ENCODE measurements around the gene TBC1D10A. TPM values are rescaled to one million over a fixed set of nuclear protein-coding genes. Genes with fewer than 3 reads are reported as not detected.

TBC1D10A gene
- total RNA-seq, 1 donor from 2014 or later, result 12.6 TPM

- H3K27ac Mint-ChIP-seq (ENCODE audit: unreplicated experiment), result no peak overlapping the region
- H3K4me3 Mint-ChIP-seq (ENCODE audit: unreplicated experiment), result no peak overlapping the region
Observed at GRCh38 chr22:30283342-30283741, 43.4 kb downstream of the TBC1D10A start.

GRCh38 chr22:30282616-30283046 lies 44.1 kb downstream of the TBC1D10A start:
- Mint-ChIP-seq H3K27me3 (ENCODE audit: unreplicated experiment) (no peaks in the 10 kb centered on the region), H3K4me3 (ENCODE audit: unreplicated experiment) (no peak overlapping the region), H3K27ac (ENCODE audit: unreplicated experiment) (no peak overlapping the region), H3K4me1 (ENCODE audit: unreplicated experiment) (peaks cover 11% of the 10 kb centered on the region), H3K9me3 (ENCODE audit: unreplicated experiment) (no peaks in the 10 kb centered on the region), H3K36me3 (ENCODE audit: unreplicated experiment) (peaks cover 12% of the 10 kb centered on the region)
- no peak for DNase-seq (ENCODE audit: extremely low spot score, unreplicated experiment)
- no peak for TF ChIP-seq CTCF (IDR thresholded peaks at IDR 0.05)

More at GRCh38 chr22:30283342-30283741, 43.4 kb downstream of the TBC1D10A start:
- Mint-ChIP-seq H3K9me3 (ENCODE audit: unreplicated experiment) (no peaks in the 10 kb centered on the region), H3K4me1 (ENCODE audit: unreplicated experiment) (peaks cover 10% of the 10 kb centered on the region), H3K36me3 (ENCODE audit: unreplicated experiment) (peaks cover 12% of the 10 kb centered on the region), H3K27me3 (ENCODE audit: unreplicated experiment) (no peaks in the 10 kb centered on the region)
- DNase-seq (ENCODE audit: extremely low spot score, unreplicated experiment), result no peak
- no peak for TF ChIP-seq CTCF (IDR thresholded peaks at IDR 0.05)

- no peak for DNase-seq (ENCODE audit: extremely low spot score, unreplicated experiment)
- H3K4me3 Mint-ChIP-seq (ENCODE audit: unreplicated experiment), result no peak overlapping the region
Observed at GRCh38 chr22:30280505-30280904, 46.2 kb downstream of the TBC1D10A start.

GRCh38 chr22:30279932-30280331 lies 46.8 kb downstream of the TBC1D10A start:
- Mint-ChIP-seq H3K9me3 (ENCODE audit: unreplicated experiment) (no peaks in the 10 kb centered on the region), H3K27me3 (ENCODE audit: unreplicated experiment) (no peaks in the 10 kb centered on the region), H3K27ac (ENCODE audit: unreplicated experiment) (no peak overlapping the region), H3K36me3 (ENCODE audit: unreplicated experiment) (peaks cover 10% of the 10 kb centered on the region), H3K4me1 (ENCODE audit: unreplicated experiment) (peaks cover 15% of the 10 kb centered on the region), H3K4me3 (ENCODE audit: unreplicated experiment) (no peak overlapping the region)
- DNase-seq (ENCODE audit: extremely low spot score, unreplicated experiment), result no peak
- no peak for TF ChIP-seq CTCF (IDR thresholded peaks at IDR 0.05)

More at GRCh38 chr22:30280505-30280904, 46.2 kb downstream of the TBC1D10A start:
- Mint-ChIP-seq H3K9me3 (ENCODE audit: unreplicated experiment) (no peaks in the 10 kb centered on the region), H3K27me3 (ENCODE audit: unreplicated experiment) (no peaks in the 10 kb centered on the region), H3K4me1 (ENCODE audit: unreplicated experiment) (peaks cover 15% of the 10 kb centered on the region), H3K36me3 (ENCODE audit: unreplicated experiment) (peaks cover 12% of the 10 kb centered on the region), H3K27ac (ENCODE audit: unreplicated experiment) (no peak overlapping the region)
- TF ChIP-seq CTCF (IDR thresholded peaks at IDR 0.05), result no peak

GRCh38 chr22:30279046-30279788 lies 47.5 kb downstream of the TBC1D10A start:
- H3K27ac Mint-ChIP-seq (ENCODE audit: unreplicated experiment), result no peak overlapping the region
- DNase-seq (ENCODE audit: extremely low spot score, unreplicated experiment), result no peak
- H3K4me1 Mint-ChIP-seq (ENCODE audit: unreplicated experiment), result peaks cover 15% of the 10 kb centered on the region
- no peak for TF ChIP-seq CTCF (IDR thresholded peaks at IDR 0.05)
- no peaks in the 10 kb centered on the region for H3K9me3 Mint-ChIP-seq (ENCODE audit: unreplicated experiment)
- H3K4me3 Mint-ChIP-seq (ENCODE audit: unreplicated experiment), result no peak overlapping the region
- no peaks in the 10 kb centered on the region for H3K27me3 Mint-ChIP-seq (ENCODE audit: unreplicated experiment)
- peaks cover 3% of the 10 kb centered on the region for H3K36me3 Mint-ChIP-seq (ENCODE audit: unreplicated experiment)

Measured in osteocyte (in vitro differentiated cells).